ENCODE data around the gene HSD11B1L. TPM values are rescaled to one million over a fixed set of nuclear protein-coding genes. Genes with fewer than 3 reads are reported as not detected.

HSD11B1L gene
- total and polyA plus RNA-seq, 5 donors from 2014 or later: 1.8 to 3.0 (median 2.4) TPM

- Histone ChIP-seq H3K27ac (ENCODE audit: insufficient read depth, low read length, poor library complexity, severe bottlenecking) (no peak overlapping the region), H3K4me3 (ENCODE audit: low read depth, low read length) (no peak overlapping the region), H3K27me3 (ENCODE audit: control insufficient read depth, insufficient read depth, low read length) (no peaks in the 10 kb centered on the region), H3K9me3 (ENCODE audit: control insufficient read depth in 2 of 2, low read length in 2 of 2) (no peaks in the 10 kb centered on the region), H3K4me1 (ENCODE audit: control insufficient read depth, insufficient read depth, low read length, poor library complexity, severe bottlenecking) (no peaks in the 10 kb centered on the region), H3K36me3 (ENCODE audit: control insufficient read depth, insufficient read depth, low read length) (peaks cover 65% of the 10 kb centered on the region)
- DNase-seq: no peak
- H3K27ac Mint-ChIP-seq: no peak overlapping the region
- peaks cover 40% of the 10 kb centered on the region for H3K36me3 Mint-ChIP-seq
- no peak for ATAC-seq (ENCODE audit: low read depth in 2 of 2)
- H3K27me3 Mint-ChIP-seq: no peaks in the 10 kb centered on the region
- H3K4me1 Mint-ChIP-seq: peaks cover 0 to 58% (median 39%) of the 10 kb centered on the region in 4 donors
- no peak overlapping the region for H3K4me3 Mint-ChIP-seq
- no peaks in the 10 kb centered on the region for H3K9me3 Mint-ChIP-seq
Observed at GRCh38 chr19:5642204-5642603, 38.6 kb upstream of the HSD11B1L start.

GRCh38 chr19:5643060-5643459 is 37.8 kb upstream of the HSD11B1L start:
- Mint-ChIP-seq H3K27ac (peak overlapping the region in 1 of 3 donors; percentile 84), H3K27me3 (no peaks in the 10 kb centered on the region), H3K4me3 (no peak overlapping the region), H3K4me1 (peaks cover 0 to 52% (median 34%) of the 10 kb centered on the region in 4 donors), H3K9me3 (no peaks in the 10 kb centered on the region), H3K36me3 (peaks cover 47% of the 10 kb centered on the region)
- no peaks in the 10 kb centered on the region for H3K9me3 ChIP-seq (ENCODE audit: control insufficient read depth in 2 of 2, low read length in 2 of 2)
- peaks cover 74% of the 10 kb centered on the region for H3K36me3 ChIP-seq (ENCODE audit: control insufficient read depth, insufficient read depth, low read length)
- no peaks in the 10 kb centered on the region for H3K4me1 ChIP-seq (ENCODE audit: control insufficient read depth, insufficient read depth, low read length, poor library complexity, severe bottlenecking)
- H3K4me3 ChIP-seq (ENCODE audit: low read depth, low read length): no peak overlapping the region
- no peaks in the 10 kb centered on the region for H3K27me3 ChIP-seq (ENCODE audit: control insufficient read depth, insufficient read depth, low read length)
- no peak for DNase-seq
- no peak overlapping the region for H3K27ac ChIP-seq (ENCODE audit: insufficient read depth, low read length, poor library complexity, severe bottlenecking)
- no peak for ATAC-seq (ENCODE audit: low read depth in 2 of 2)

- ATAC-seq (ENCODE audit: low read depth in 2 of 2) (no peak), DNase-seq (no peak)
- H3K4me3 ChIP-seq (ENCODE audit: low read depth, low read length): no peak overlapping the region
- peaks cover 0 to 48% (median 34%) of the 10 kb centered on the region in 4 donors for H3K4me1 Mint-ChIP-seq
- no peaks in the 10 kb centered on the region for H3K9me3 ChIP-seq (ENCODE audit: control insufficient read depth in 2 of 2, low read length in 2 of 2)
- H3K27ac ChIP-seq (ENCODE audit: insufficient read depth, low read length, poor library complexity, severe bottlenecking): no peak overlapping the region
- H3K9me3 Mint-ChIP-seq: no peaks in the 10 kb centered on the region
- no peaks in the 10 kb centered on the region for H3K4me1 ChIP-seq (ENCODE audit: control insufficient read depth, insufficient read depth, low read length, poor library complexity, severe bottlenecking)
- peaks cover 77% of the 10 kb centered on the region for H3K36me3 ChIP-seq (ENCODE audit: control insufficient read depth, insufficient read depth, low read length)
- peaks cover 50% of the 10 kb centered on the region for H3K36me3 Mint-ChIP-seq
- H3K4me3 Mint-ChIP-seq: no peak overlapping the region
- H3K27ac Mint-ChIP-seq: peak overlapping the region in 2 of 3 donors; percentile 84 to 87
- H3K27me3 Mint-ChIP-seq: no peaks in the 10 kb centered on the region
- no peaks in the 10 kb centered on the region for H3K27me3 ChIP-seq (ENCODE audit: control insufficient read depth, insufficient read depth, low read length)
Observed at GRCh38 chr19:5644037-5644436, 36.8 kb upstream of the HSD11B1L start.

GRCh38 chr19:5645409-5645808 is 35.4 kb upstream of the HSD11B1L start:
- no peak overlapping the region for H3K4me3 Mint-ChIP-seq
- DNase-seq (no peak), ATAC-seq (ENCODE audit: low read depth in 2 of 2) (no peak)
- no peaks in the 10 kb centered on the region for H3K4me1 ChIP-seq (ENCODE audit: control insufficient read depth, insufficient read depth, low read length, poor library complexity, severe bottlenecking)
- peak overlapping the region in 1 of 3 donors; percentile 32 for H3K27ac Mint-ChIP-seq
- H3K4me1 Mint-ChIP-seq: peaks cover 0 to 43% (median 29%) of the 10 kb centered on the region in 4 donors
- H3K36me3 Mint-ChIP-seq: peaks cover 54% of the 10 kb centered on the region
- H3K9me3 Mint-ChIP-seq: no peaks in the 10 kb centered on the region
- H3K27me3 Mint-ChIP-seq: no peaks in the 10 kb centered on the region
- H3K4me3 ChIP-seq (ENCODE audit: low read depth, low read length): no peak overlapping the region
- no peaks in the 10 kb centered on the region for H3K9me3 ChIP-seq (ENCODE audit: control insufficient read depth in 2 of 2, low read length in 2 of 2)
- H3K36me3 ChIP-seq (ENCODE audit: control insufficient read depth, insufficient read depth, low read length): peaks cover 82% of the 10 kb centered on the region
- H3K27me3 ChIP-seq (ENCODE audit: control insufficient read depth, insufficient read depth, low read length): no peaks in the 10 kb centered on the region
- no peak overlapping the region for H3K27ac ChIP-seq (ENCODE audit: insufficient read depth, low read length, poor library complexity, severe bottlenecking)

DNA sequence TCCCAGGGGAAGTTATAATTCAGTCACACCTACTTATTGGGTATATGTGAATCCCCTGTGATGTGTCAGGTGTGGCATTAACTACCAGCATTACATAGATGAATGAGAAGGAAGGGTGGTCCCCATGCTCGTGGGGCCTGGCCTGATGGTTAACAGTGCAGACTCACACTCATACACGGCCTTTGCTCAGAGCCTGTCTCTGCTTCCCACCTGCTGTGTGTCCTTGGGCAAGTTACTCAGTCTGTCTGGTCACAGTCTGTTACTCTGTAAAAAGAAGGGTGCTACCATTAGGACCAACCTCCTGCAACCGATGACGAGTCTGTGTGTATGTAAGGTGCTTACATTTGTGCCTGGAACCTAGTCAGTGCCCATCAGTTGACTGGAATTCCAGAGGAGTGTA is 34.1 kb upstream of the HSD11B1L start:
- Mint-ChIP-seq H3K27ac (peak overlapping the region in 2 of 3 donors; percentile 59 to 75), H3K9me3 (no peaks in the 10 kb centered on the region)

GRCh38 chr19:5648464-5648863 is 32.4 kb upstream of the HSD11B1L start:
- Histone ChIP-seq H3K27me3 (ENCODE audit: control insufficient read depth, insufficient read depth, low read length) (no peaks in the 10 kb centered on the region), H3K4me1 (ENCODE audit: control insufficient read depth, insufficient read depth, low read length, poor library complexity, severe bottlenecking) (no peaks in the 10 kb centered on the region), H3K27ac (ENCODE audit: insufficient read depth, low read length, poor library complexity, severe bottlenecking) (no peak overlapping the region), H3K4me3 (ENCODE audit: low read depth, low read length) (no peak overlapping the region), H3K36me3 (ENCODE audit: control insufficient read depth, insufficient read depth, low read length) (peaks cover 84% of the 10 kb centered on the region), H3K9me3 (ENCODE audit: control insufficient read depth in 2 of 2, low read length in 2 of 2) (no peaks in the 10 kb centered on the region)
- DNase-seq (no peak), ATAC-seq (ENCODE audit: low read depth in 2 of 2) (no peak)
- Mint-ChIP-seq H3K4me1 (peaks cover 0 to 28% (median 23%) of the 10 kb centered on the region in 4 donors), H3K9me3 (no peaks in the 10 kb centered on the region), H3K36me3 (peaks cover 66% of the 10 kb centered on the region), H3K4me3 (no peak overlapping the region), H3K27ac (no peak overlapping the region), H3K27me3 (no peaks in the 10 kb centered on the region)

More for the DNA sequence above, 34.1 kb upstream of the HSD11B1L start:
- DNase-seq: no peak
- peaks cover 86% of the 10 kb centered on the region for H3K36me3 ChIP-seq (ENCODE audit: control insufficient read depth, insufficient read depth, low read length)
- no peaks in the 10 kb centered on the region for H3K27me3 Mint-ChIP-seq
- no peak overlapping the region for H3K4me3 ChIP-seq (ENCODE audit: low read depth, low read length)
- no peak overlapping the region for H3K4me3 Mint-ChIP-seq
- H3K36me3 Mint-ChIP-seq: peaks cover 56% of the 10 kb centered on the region
- H3K27ac ChIP-seq (ENCODE audit: insufficient read depth, low read length, poor library complexity, severe bottlenecking): no peak overlapping the region
- peaks cover 0 to 36% (median 24%) of the 10 kb centered on the region in 4 donors for H3K4me1 Mint-ChIP-seq
- no peak for ATAC-seq (ENCODE audit: low read depth in 2 of 2)
- no peaks in the 10 kb centered on the region for H3K27me3 ChIP-seq (ENCODE audit: control insufficient read depth, insufficient read depth, low read length)
- H3K9me3 ChIP-seq (ENCODE audit: control insufficient read depth in 2 of 2, low read length in 2 of 2): no peaks in the 10 kb centered on the region
- no peaks in the 10 kb centered on the region for H3K4me1 ChIP-seq (ENCODE audit: control insufficient read depth, insufficient read depth, low read length, poor library complexity, severe bottlenecking)

DNA sequence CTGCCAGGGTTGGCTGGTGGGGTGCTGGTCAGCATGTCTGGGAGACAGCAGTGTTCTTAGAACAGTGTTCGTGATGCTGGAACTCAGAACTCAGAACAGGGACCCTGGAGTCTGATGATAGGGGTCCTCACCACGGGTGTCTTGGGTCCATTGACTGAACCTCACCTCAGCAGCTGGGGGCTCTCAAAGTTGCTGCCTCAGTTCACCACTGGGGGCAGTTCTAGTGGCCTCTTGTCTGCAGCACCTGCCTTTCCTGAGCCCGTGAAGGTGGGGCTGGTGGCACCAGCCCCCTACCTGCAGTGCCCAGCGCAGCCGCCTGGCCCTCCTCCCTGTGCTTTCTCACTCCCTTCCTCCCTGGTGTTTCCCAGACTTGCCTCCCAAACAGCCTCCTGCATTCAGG is 29.5 kb upstream of the HSD11B1L start:
- H3K4me3 Mint-ChIP-seq: no peak overlapping the region
- DNase-seq: no peak
- Histone ChIP-seq H3K27me3 (ENCODE audit: control insufficient read depth, insufficient read depth, low read length) (no peaks in the 10 kb centered on the region), H3K4me1 (ENCODE audit: control insufficient read depth, insufficient read depth, low read length, poor library complexity, severe bottlenecking) (no peaks in the 10 kb centered on the region), H3K9me3 (ENCODE audit: control insufficient read depth in 2 of 2, low read length in 2 of 2) (no peaks in the 10 kb centered on the region), H3K36me3 (ENCODE audit: control insufficient read depth, insufficient read depth, low read length) (peaks cover 82% of the 10 kb centered on the region), H3K27ac (ENCODE audit: insufficient read depth, low read length, poor library complexity, severe bottlenecking) (no peak overlapping the region), H3K4me3 (ENCODE audit: low read depth, low read length) (no peak overlapping the region)
- no peaks in the 10 kb centered on the region for H3K27me3 Mint-ChIP-seq
- H3K4me1 Mint-ChIP-seq: peaks cover 0 to 10% (median 6%) of the 10 kb centered on the region in 4 donors
- no peak for ATAC-seq (ENCODE audit: low read depth in 2 of 2)
- H3K36me3 Mint-ChIP-seq: peaks cover 54% of the 10 kb centered on the region
- H3K27ac Mint-ChIP-seq: no peak overlapping the region
- no peaks in the 10 kb centered on the region for H3K9me3 Mint-ChIP-seq

GRCh38 chr19:5652261-5652660 is 28.6 kb upstream of the HSD11B1L start:
- H3K27ac Mint-ChIP-seq: no peak overlapping the region
- ATAC-seq (ENCODE audit: low read depth in 2 of 2) (no peak), DNase-seq (no peak)
- peaks cover 0 to 4% (median under 1%) of the 10 kb centered on the region in 4 donors for H3K4me1 Mint-ChIP-seq
- H3K36me3 Mint-ChIP-seq: peaks cover 49% of the 10 kb centered on the region
- no peaks in the 10 kb centered on the region for H3K27me3 Mint-ChIP-seq
- no peak overlapping the region for H3K4me3 ChIP-seq (ENCODE audit: low read depth, low read length)
- H3K9me3 Mint-ChIP-seq: no peaks in the 10 kb centered on the region
- peaks cover 77% of the 10 kb centered on the region for H3K36me3 ChIP-seq (ENCODE audit: control insufficient read depth, insufficient read depth, low read length)
- no peaks in the 10 kb centered on the region for H3K4me1 ChIP-seq (ENCODE audit: control insufficient read depth, insufficient read depth, low read length, poor library complexity, severe bottlenecking)
- no peak overlapping the region for H3K27ac ChIP-seq (ENCODE audit: insufficient read depth, low read length, poor library complexity, severe bottlenecking)
- H3K4me3 Mint-ChIP-seq: no peak overlapping the region
- H3K27me3 ChIP-seq (ENCODE audit: control insufficient read depth, insufficient read depth, low read length): no peaks in the 10 kb centered on the region
- no peaks in the 10 kb centered on the region for H3K9me3 ChIP-seq (ENCODE audit: control insufficient read depth in 2 of 2, low read length in 2 of 2)

All from CD4-positive, CD25-positive, alpha-beta regulatory T cell (primary cell).